ENCODE measurements around the gene ANO3.

ANO3 gene

DNA sequence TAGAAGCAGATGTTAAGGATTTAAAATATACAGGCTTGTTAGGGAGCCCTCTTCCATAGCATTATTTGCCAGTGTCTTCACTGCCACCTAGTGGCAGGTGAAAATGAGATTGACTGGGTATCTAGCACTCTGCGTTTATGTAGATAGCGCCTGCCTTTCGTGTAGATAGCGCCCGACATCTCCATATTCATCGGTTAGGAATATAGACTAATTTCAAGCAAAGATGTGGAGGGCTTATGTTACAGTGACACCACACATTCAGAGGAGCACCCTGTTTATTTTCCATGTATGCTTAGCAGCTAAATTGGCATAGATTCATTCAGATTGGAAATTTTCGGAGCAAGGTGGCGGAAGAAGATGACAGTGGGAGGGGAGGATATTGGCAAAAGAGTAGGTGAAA lies 318.0 kb downstream of the ANO3 start:
- DNase-seq = no peak

GRCh38 chr11:26651916-26652315 lies 320.0 kb downstream of the ANO3 start:
- DNase-seq = no peak

- no peak for DNase-seq
Observed at GRCh38 chr11:26655287-26655686, 323.4 kb downstream of the ANO3 start.

DNA sequence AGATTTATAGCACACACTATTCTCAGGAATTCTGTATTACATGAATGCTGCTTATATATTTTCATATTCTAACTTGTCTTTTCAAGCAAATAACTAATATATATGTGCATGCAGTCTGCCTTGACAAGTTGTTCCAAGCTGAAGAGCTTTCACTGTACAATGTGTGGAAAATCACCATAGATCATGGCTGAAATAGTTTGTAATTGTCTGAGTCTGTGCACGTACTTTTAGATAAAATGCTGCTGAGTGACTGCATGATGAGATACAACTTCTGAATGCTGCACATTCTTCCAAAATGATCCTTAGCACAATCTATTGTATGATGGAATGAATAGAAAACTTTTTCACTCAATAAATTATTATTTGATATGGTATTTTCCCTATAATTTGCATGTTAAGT lies 331.0 kb downstream of the ANO3 start:
- no peak for DNase-seq

DNA sequence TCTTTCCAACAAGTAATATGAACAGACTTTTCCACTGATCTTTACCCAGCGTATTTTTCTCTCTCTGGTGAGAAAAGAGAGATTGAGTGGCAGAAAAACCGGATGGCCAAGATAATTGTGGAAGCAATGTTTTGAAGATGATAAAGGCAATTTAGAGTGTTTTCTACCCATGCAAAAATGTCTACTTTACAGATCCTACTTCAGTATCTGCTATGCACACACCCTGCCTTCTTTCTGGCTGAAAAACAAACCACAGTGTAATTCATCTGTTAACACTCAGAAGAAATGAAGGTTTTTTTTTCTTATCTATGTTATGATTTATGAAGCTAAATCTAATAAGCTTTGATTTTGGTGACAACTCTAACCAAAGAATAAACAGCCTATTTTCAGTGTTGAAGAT lies 333.1 kb downstream of the ANO3 start:
- DNase-seq = no peak

DNA sequence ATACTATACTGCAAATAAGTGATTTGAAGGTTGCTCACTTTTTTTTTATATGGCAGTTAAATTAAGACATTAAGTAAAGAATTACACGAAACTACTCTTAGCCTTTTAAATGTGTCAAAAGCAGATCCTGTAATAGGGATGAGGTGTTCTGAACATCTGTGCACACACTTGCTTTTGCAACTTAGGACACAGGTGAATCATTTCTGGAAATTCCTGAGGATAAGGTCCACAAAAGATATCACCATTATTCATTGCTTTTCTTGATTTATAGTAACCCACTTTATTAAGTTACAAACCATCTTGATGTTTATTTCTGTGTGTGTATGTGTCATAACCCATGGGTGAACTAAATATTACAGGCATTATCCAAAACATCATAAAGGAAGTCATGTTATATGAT lies 334.0 kb downstream of the ANO3 start:
- no peak for DNase-seq

- no peak for DNase-seq
Observed at GRCh38 chr11:26675233-26675928, 343.5 kb downstream of the ANO3 start.

GRCh38 chr11:26676641-26677040 lies 344.7 kb downstream of the ANO3 start:
- no peak for DNase-seq

DNA sequence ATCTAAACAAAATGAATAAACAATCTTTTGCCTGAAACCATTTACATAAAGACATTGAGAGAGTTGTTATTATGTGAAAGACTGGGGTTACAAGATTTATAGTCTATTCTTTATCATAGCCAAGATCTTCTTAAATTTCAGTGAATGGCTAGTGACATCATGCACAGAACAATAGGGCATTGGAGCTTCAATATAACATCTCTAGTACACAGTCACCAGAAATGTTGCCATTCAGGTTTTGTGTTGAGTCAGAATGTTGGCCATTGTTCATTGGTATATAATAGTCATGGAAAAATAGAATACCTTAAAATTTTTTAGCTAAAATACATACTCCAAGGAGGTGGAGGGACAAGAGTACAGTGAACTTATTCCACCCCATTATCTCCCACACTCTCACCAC lies 345.6 kb downstream of the ANO3 start:
- no peak for DNase-seq

- DNase-seq = no peak
Observed at GRCh38 chr11:26687351-26687750, 355.4 kb downstream of the ANO3 start.

DNA sequence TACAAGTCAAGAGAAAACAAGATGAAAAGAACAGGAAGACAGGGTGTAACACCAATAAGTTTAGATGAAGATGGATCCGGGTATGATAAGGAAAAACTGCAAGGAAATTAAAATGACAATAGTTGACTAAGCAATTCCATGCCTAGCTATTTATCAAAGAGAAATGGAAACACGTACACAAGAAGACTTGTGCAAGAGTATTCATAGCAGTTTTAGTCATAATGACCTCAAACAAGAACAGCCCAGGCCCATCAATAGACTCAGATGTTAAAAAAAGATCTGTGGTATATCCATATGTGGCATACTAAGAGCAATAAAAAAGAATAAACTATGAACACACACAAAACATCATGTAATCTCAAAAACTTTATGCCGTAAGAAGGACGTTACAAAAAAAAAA lies 356.8 kb downstream of the ANO3 start:
- DNase-seq = no peak

GRCh38 chr11:26696330-26696729 lies 364.4 kb downstream of the ANO3 start:
- DNase-seq = no peak

DNA sequence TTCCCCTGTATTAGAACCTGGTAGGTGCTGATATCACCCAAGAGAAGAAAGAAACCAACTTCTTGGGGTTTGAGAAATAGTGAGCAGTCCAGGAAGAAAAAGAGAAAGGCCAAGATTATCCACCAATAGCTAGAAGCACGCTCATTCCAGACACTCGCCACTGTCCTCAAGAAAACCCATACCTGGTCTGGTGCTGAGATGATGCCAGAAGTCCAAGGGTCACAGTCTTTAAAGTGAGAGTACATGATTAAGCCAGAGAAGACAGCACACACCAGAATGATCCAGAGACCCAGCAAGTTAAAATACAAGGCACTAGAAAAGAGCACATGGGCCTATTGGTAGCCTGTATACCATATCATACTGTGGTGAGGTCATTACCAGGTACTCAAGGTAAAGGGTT lies 366.3 kb downstream of the ANO3 start:
- no peak for DNase-seq

GRCh38 chr11:26700574-26701235 lies 368.8 kb downstream of the ANO3 start:
- DNase-seq = no peak

GRCh38 chr11:26702406-26702805 lies 370.5 kb downstream of the ANO3 start:
- no peak for DNase-seq

DNA sequence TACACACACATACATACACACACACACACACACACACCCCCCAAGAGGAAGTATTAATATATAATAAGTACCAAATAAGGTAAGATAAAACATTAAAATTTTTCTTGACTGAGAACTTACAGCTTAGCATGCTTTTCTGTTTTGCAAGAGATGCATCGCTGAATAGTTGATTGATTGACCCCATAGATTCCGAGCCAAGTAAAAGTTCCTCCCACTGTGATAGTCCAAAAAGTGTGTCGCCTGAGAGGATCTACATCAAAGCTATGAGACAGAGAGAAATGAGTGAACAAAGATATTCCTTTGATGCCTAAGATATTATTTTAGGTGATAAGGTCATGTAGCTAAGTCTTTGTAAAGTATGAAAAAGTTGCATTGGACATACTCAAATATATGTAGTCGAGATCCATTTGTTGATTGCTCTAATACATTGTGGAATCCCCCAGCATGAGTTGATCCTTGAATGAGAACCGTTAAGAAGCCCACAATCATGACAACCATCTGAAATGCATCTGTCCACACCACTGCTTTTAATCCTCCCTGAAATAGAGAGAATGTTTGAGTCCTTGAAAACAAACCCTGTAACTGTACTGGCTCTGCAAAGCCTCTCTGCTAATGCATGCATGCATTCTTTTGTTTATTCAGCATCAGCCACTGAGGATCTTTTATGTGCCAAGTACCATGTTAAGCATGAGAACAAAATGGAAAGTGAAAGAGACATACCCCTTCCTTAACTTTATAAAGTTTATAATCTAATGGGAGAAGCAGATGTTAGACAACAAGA lies 371.7 kb downstream of the ANO3 start:
- no peak for DNase-seq

DNA sequence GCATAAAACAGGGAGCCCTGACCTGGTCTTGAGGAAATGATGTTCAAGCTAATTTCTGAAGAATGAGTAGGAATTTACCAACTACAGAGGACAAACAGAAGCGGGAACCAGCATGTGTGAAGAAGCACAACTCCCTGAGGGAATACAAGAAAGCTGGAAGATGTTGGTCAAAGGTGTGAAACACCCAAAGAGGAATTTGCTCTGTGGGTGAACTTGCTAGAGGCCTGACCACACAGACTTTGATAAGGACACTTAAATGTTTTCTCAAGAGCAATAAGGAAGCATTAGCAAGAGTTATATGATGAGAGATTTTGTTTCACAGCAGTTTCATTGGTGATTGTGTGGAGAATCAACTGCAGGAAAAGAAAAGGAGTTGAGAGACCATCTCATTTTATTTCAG lies 372.3 kb downstream of the ANO3 start:
- DNase-seq = no peak

- DNase-seq = no peak
Observed at GRCh38 chr11:26706181-26706580, 374.3 kb downstream of the ANO3 start.

GRCh38 chr11:26708736-26709456 lies 377.0 kb downstream of the ANO3 start:
- DNase-seq = no peak

DNA sequence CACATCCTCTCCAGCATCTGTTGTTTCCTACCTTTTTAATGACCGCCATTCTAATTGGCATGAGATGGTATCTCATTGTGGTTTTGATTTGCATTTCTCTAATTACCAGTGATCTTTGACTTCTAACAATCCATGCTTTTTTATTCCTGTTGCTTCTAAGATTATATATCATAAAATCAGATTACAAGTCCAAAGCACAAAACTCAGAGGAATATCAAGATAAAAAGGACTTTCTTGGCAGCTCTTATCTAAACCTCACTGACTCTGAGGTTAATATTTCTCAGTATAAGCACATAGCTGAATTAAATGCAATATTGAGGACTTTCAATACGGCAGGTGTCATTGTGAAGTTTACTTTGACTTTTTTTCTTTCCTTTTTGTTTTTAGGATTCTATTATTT lies 378.6 kb downstream of the ANO3 start:
- no peak for DNase-seq

DNA sequence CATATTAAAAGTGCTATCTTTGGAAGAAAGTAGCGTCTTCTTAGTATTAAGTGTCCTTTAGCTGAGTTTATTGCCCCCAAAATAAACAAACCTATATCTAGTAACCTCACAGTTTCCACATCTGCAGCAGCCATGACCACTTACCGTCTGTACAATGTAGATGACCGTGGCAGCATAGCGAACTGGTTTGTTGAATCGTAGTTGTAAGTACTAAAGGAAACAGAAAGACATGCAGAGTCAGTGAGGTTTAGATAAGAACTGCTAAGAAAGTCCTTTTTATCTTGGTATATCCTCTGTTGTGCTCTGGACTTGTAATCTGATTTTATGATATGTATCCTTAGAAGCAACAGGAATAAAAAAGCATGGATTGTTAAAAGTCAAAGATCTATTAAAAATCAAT lies 380.6 kb downstream of the ANO3 start:
- no peak for DNase-seq

All from stimulated activated naive CD4-positive, alpha-beta T cell treated with Interleukin-2 at 50 U/mL for 16 hours (primary cell).